ENCODE results near the gene PLEKHN1.
A peak's percentile ranks its signal among the peaks of the same experiment; 100 is the strongest.

The PLEKHN1 gene

DNA sequence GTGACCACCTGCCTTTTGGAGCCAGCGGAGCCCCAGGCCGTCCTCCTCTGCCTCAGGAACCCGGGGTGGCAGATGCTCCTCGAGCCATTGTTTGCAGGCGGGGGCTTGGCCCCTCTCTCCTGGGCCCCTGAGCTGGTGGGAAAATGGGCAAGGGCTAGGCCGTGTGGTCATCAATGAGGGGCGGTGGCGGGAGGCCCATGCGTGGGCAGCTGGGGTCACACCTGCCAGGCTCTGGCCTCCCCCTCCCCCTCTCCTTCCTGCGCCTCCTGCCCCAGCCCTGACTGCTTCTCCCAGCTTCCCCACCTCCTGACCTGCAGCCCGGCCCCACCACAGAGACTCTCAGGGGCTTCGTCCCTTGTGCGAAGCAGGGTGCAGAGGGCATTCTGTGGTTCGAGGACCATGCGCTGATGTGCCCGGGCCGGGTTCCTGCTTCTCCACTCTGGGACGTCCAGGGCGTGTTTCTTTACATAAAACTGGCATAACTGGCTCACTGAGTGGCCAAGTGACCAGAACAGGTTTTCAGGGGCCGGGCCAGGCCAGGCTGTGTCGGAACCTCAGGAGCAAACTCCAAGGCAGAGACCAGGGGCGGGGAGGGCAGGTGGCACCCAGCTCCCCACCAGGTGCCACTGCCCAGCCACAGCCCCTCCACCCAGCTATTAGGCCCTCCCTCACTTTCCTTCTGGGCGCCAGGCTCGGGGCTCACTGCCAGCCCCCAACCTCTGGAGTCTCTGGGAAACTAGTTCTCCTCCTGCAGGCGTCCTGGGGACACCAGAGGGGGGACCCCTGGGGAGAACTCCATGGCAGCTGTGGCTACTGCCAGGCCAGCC is 33.3 kb upstream of the PLEKHN1 start:
- TF ChIP-seq, protein P1, sequence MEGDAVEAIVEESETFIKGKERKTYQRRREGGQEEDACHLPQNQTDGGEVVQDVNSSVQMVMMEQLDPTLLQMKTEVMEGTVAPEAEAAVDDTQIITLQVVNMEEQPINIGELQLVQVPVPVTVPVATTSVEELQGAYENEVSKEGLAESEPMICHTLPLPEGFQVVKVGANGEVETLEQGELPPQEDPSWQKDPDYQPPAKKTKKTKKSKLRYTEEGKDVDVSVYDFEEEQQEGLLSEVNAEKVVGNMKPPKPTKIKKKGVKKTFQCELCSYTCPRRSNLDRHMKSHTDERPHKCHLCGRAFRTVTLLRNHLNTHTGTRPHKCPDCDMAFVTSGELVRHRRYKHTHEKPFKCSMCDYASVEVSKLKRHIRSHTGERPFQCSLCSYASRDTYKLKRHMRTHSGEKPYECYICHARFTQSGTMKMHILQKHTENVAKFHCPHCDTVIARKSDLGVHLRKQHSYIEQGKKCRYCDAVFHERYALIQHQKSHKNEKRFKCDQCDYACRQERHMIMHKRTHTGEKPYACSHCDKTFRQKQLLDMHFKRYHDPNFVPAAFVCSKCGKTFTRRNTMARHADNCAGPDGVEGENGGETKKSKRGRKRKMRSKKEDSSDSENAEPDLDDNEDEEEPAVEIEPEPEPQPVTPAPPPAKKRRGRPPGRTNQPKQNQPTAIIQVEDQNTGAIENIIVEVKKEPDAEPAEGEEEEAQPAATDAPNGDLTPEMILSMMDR (IDR thresholded peaks at IDR 0.05): no peak
- Histone ChIP-seq H3K27me3 (ENCODE audit: control insufficient read depth, insufficient read depth, low read length) (no peaks in the 10 kb centered on the region), H3K79me2 (no peaks in the 10 kb centered on the region), H3K4me3 (ENCODE audit: low read depth, low read length) (no peak overlapping the region), H3K4me1 (no peaks in the 10 kb centered on the region), H3K27ac (no peak overlapping the region), H3K9me3 (ENCODE audit: control insufficient read depth, low read length) (no peaks in the 10 kb centered on the region), H3K36me3 (ENCODE audit: control insufficient read depth, insufficient read depth, low read length) (no peaks in the 10 kb centered on the region), H3K9ac (no peak overlapping the region), H3K4me2 (ENCODE audit: low read length) (no peak overlapping the region), H2AFZ (no peak overlapping the region)

- Histone ChIP-seq H2AFZ (no peak overlapping the region), H3K79me2 (no peaks in the 10 kb centered on the region), H3K27me3 (ENCODE audit: control insufficient read depth, insufficient read depth, low read length) (no peaks in the 10 kb centered on the region), H3K9ac (no peak overlapping the region), H3K27ac (no peak overlapping the region), H3K4me3 (ENCODE audit: low read depth, low read length) (no peak overlapping the region), H3K4me2 (ENCODE audit: low read length) (no peak overlapping the region), H3K9me3 (ENCODE audit: control insufficient read depth, low read length) (no peaks in the 10 kb centered on the region), H3K4me1 (no peaks in the 10 kb centered on the region), H3K36me3 (ENCODE audit: control insufficient read depth, insufficient read depth, low read length) (no peaks in the 10 kb centered on the region)
- TF ChIP-seq, protein P1 (IDR thresholded peaks at IDR 0.05): no peak
Measured at GRCh38 chr1:933603-933940, 32.7 kb upstream of the PLEKHN1 start.

- Histone ChIP-seq H3K27ac (no peak overlapping the region), H3K79me2 (no peaks in the 10 kb centered on the region), H3K36me3 (ENCODE audit: control insufficient read depth, insufficient read depth, low read length) (no peaks in the 10 kb centered on the region), H3K9ac (no peak overlapping the region), H3K4me2 (ENCODE audit: low read length) (peak overlapping the region; percentile 37), H3K27me3 (ENCODE audit: control insufficient read depth, insufficient read depth, low read length) (no peaks in the 10 kb centered on the region), H3K9me3 (ENCODE audit: control insufficient read depth, low read length) (no peaks in the 10 kb centered on the region), H2AFZ (no peak overlapping the region), H3K4me3 (ENCODE audit: low read depth, low read length) (no peak overlapping the region), H3K4me1 (no peaks in the 10 kb centered on the region)
- TF ChIP-seq, protein P1 (IDR thresholded peaks at IDR 0.05): no peak
Measured at GRCh38 chr1:934991-935750, 31.1 kb upstream of the PLEKHN1 start.

DNA sequence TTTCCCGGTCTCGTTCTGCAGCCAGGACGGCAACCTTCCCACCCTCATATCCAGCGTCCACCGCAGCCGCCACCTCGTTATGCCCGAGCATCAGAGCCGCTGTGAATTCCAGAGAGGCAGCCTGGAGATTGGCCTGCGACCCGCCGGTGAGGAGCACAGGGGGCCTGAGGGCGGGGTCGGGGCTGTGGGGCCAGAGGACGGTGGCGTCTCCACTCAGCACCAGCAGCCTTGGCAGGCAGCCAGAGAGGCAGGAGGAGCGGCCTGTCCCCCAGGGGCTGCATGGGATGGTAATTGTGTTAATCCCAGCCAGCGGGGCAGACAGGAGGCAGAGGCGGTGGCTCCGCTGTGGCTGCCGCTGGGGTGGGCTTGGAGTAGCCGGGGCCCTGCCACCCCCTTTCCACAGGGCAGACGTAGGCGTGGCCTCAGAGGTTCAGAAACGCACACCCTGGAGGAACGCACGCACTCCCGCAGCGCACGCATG is 30.5 kb upstream of the PLEKHN1 start:
- Histone ChIP-seq H3K79me2 (no peaks in the 10 kb centered on the region), H3K4me3 (ENCODE audit: low read depth, low read length) (no peak overlapping the region), H2AFZ (no peak overlapping the region), H3K4me1 (peaks cover 2% of the 10 kb centered on the region), H3K9ac (no peak overlapping the region), H3K27me3 (ENCODE audit: control insufficient read depth, insufficient read depth, low read length) (no peaks in the 10 kb centered on the region), H3K4me2 (ENCODE audit: low read length) (peak overlapping the region; percentile 37), H3K36me3 (ENCODE audit: control insufficient read depth, insufficient read depth, low read length) (no peaks in the 10 kb centered on the region), H3K9me3 (ENCODE audit: control insufficient read depth, low read length) (no peaks in the 10 kb centered on the region), H3K27ac (no peak overlapping the region)
- TF ChIP-seq, protein P1 (IDR thresholded peaks at IDR 0.05): no peak

All from parathyroid adenoma (tissue), 2 donors.